ENCODE measurements around the gene ADGRA1. TPM values are rescaled to one million over a fixed set of nuclear protein-coding genes. Genes with fewer than 3 reads are reported as not detected.

Gene ADGRA1
- total RNA-seq, 2 experiments from 2014 or later: not detected

GRCh38 chr10:133154996-133155778 is 67.5 kb downstream of the ADGRA1 start:
- peaks cover 10% of the 10 kb centered on the region for H3K27me3 Mint-ChIP-seq
- ChIA-PET CTCF (no interaction called here), POLR2A (no interaction called here)
- DNase-seq: no peak
- H3K4me3 Mint-ChIP-seq: no peak overlapping the region
- no peaks in the 10 kb centered on the region for H3K4me1 Mint-ChIP-seq
- no peaks in the 10 kb centered on the region for H3K9me3 Mint-ChIP-seq
- H3K27ac Mint-ChIP-seq: no peak overlapping the region
- H3K36me3 Mint-ChIP-seq (ENCODE audit: low read depth): no peaks in the 10 kb centered on the region

GRCh38 chr10:133156674-133157579 is 69.2 kb downstream of the ADGRA1 start:
- CTCF ChIA-PET: no interaction called here
- no peak overlapping the region for H3K27ac Mint-ChIP-seq

GRCh38 chr10:133157662-133158436 is 70.1 kb downstream of the ADGRA1 start:
- no peak overlapping the region for H3K4me3 Mint-ChIP-seq
- DNase-seq: no peak
- POLR2A ChIA-PET: no interaction called here

More at GRCh38 chr10:133156674-133157579, 69.2 kb downstream of the ADGRA1 start:
- Mint-ChIP-seq H3K4me3 (no peak overlapping the region), H3K9me3 (no peaks in the 10 kb centered on the region), H3K4me1 (no peaks in the 10 kb centered on the region), H3K27me3 (peaks cover 11% of the 10 kb centered on the region), H3K36me3 (ENCODE audit: low read depth) (no peaks in the 10 kb centered on the region)
- POLR2A ChIA-PET: no interaction called here
- DNase-seq: no peak

GRCh38 chr10:133158437-133158755 is 70.7 kb downstream of the ADGRA1 start:
- Mint-ChIP-seq H3K27ac (no peak overlapping the region), H3K4me3 (no peak overlapping the region), H3K9me3 (no peaks in the 10 kb centered on the region), H3K36me3 (ENCODE audit: low read depth) (no peaks in the 10 kb centered on the region), H3K27me3 (peaks cover 20% of the 10 kb centered on the region), H3K4me1 (no peaks in the 10 kb centered on the region)
- no peak for DNase-seq
- POLR2A ChIA-PET: no interaction called here
- CTCF ChIA-PET: interaction anchor here (0.9 to 1.1 kb wide), 2 partner anchors 15 to 172 kb away, joined by 3 to 4 read pairs; no protein-coding TSS in a partner anchor

More at GRCh38 chr10:133157662-133158436, 70.1 kb downstream of the ADGRA1 start:
- peaks cover 19% of the 10 kb centered on the region for H3K27me3 Mint-ChIP-seq
- no peaks in the 10 kb centered on the region for H3K9me3 Mint-ChIP-seq
- no peak overlapping the region for H3K27ac Mint-ChIP-seq
- CTCF ChIA-PET: interaction anchor here (1.1 kb wide), 1 partner anchor 172 kb away, joined by 4 read pairs; no protein-coding TSS in a partner anchor
- no peaks in the 10 kb centered on the region for H3K4me1 Mint-ChIP-seq
- no peaks in the 10 kb centered on the region for H3K36me3 Mint-ChIP-seq (ENCODE audit: low read depth)

GRCh38 chr10:133158756-133159610 is 71.3 kb downstream of the ADGRA1 start:
- H3K4me3 Mint-ChIP-seq: no peak overlapping the region
- H3K27me3 Mint-ChIP-seq: peaks cover 19% of the 10 kb centered on the region
- H3K9me3 Mint-ChIP-seq: no peaks in the 10 kb centered on the region
- POLR2A ChIA-PET: no interaction called here
- H3K36me3 Mint-ChIP-seq (ENCODE audit: low read depth): no peaks in the 10 kb centered on the region
- H3K4me1 Mint-ChIP-seq: no peaks in the 10 kb centered on the region
- no peak for DNase-seq
- CTCF ChIA-PET: interaction anchor here (0.9 to 1.1 kb wide), 2 partner anchors 16 to 171 kb away, joined by 3 to 4 read pairs; no protein-coding TSS in a partner anchor
- H3K27ac Mint-ChIP-seq: no peak overlapping the region

GRCh38 chr10:133159611-133159949 is 71.9 kb downstream of the ADGRA1 start:
- Mint-ChIP-seq H3K27ac (no peak overlapping the region), H3K27me3 (peaks cover 14% of the 10 kb centered on the region), H3K36me3 (ENCODE audit: low read depth) (no peaks in the 10 kb centered on the region), H3K4me3 (no peak overlapping the region), H3K9me3 (no peaks in the 10 kb centered on the region), H3K4me1 (no peaks in the 10 kb centered on the region)
- CTCF ChIA-PET: interaction anchor here (0.9 kb wide), 1 partner anchor 16 kb away, joined by 3 read pairs; no protein-coding TSS in a partner anchor
- POLR2A ChIA-PET: no interaction called here
- DNase-seq: no peak

GRCh38 chr10:133159950-133160825 is 72.5 kb downstream of the ADGRA1 start, which contains the start of gene KNDC1:
KNDC1 (plus strand) TSS chr10:133160219; CDS start chr10:133160468, 249 bp downstream.
- ChIA-PET CTCF (interaction anchor here (0.7 kb wide), 1 partner anchor 90 kb away, joined by 3 read pairs; no protein-coding TSS in a partner anchor), POLR2A (no interaction called here)
- no peaks in the 10 kb centered on the region for H3K9me3 Mint-ChIP-seq
- peaks cover 14% of the 10 kb centered on the region for H3K27me3 Mint-ChIP-seq
- H3K4me1 Mint-ChIP-seq: no peaks in the 10 kb centered on the region
- H3K36me3 Mint-ChIP-seq (ENCODE audit: low read depth): no peaks in the 10 kb centered on the region
- no peak for DNase-seq
- no peak within 1 kb of the TSS for H3K4me3 Mint-ChIP-seq
- H3K27ac Mint-ChIP-seq: no peak within 1 kb of the TSS

GRCh38 chr10:133160826-133161471 is 73.2 kb downstream of the ADGRA1 start:
- H3K27me3 Mint-ChIP-seq: peaks cover 14% of the 10 kb centered on the region
- ChIA-PET CTCF (interaction anchor here (0.7 kb wide), 1 partner anchor 90 kb away, joined by 3 read pairs; no protein-coding TSS in a partner anchor), POLR2A (no interaction called here)
- H3K4me3 Mint-ChIP-seq: no peak overlapping the region
- DNase-seq: no peak
- no peak overlapping the region for H3K27ac Mint-ChIP-seq
- no peaks in the 10 kb centered on the region for H3K4me1 Mint-ChIP-seq
- no peaks in the 10 kb centered on the region for H3K9me3 Mint-ChIP-seq
- no peaks in the 10 kb centered on the region for H3K36me3 Mint-ChIP-seq (ENCODE audit: low read depth)

GRCh38 chr10:133161486-133162109 is 73.9 kb downstream of the ADGRA1 start:
- H3K4me3 Mint-ChIP-seq: no peak overlapping the region
- no peaks in the 10 kb centered on the region for H3K36me3 Mint-ChIP-seq (ENCODE audit: low read depth)
- DNase-seq: no peak
- no peak overlapping the region for H3K27ac Mint-ChIP-seq
- no peaks in the 10 kb centered on the region for H3K4me1 Mint-ChIP-seq
- H3K9me3 Mint-ChIP-seq: no peaks in the 10 kb centered on the region
- CTCF ChIA-PET: no interaction called here
- POLR2A ChIA-PET: no interaction called here
- H3K27me3 Mint-ChIP-seq: peaks cover 14% of the 10 kb centered on the region

- H3K4me1 Mint-ChIP-seq: no peaks in the 10 kb centered on the region
- no peaks in the 10 kb centered on the region for H3K36me3 Mint-ChIP-seq (ENCODE audit: low read depth)
- DNase-seq: no peak
- H3K9me3 Mint-ChIP-seq: no peaks in the 10 kb centered on the region
- ChIA-PET POLR2A (no interaction called here), CTCF (no interaction called here)
- no peak overlapping the region for H3K27ac Mint-ChIP-seq
- H3K4me3 Mint-ChIP-seq: no peak overlapping the region
- H3K27me3 Mint-ChIP-seq: peaks cover 14% of the 10 kb centered on the region
Observed at GRCh38 chr10:133162178-133162909, 74.6 kb downstream of the ADGRA1 start.

Measured in activated CD4-positive, alpha-beta T cell treated with anti-CD3 and anti-CD28 coated beads, Interleukin-2, amount 10 ng/mL, durations not matched to agents 7 days and 5 days (primary cell).